A673 (cell line): ENCODE measurements around the gene MRPL40. TPM values are rescaled to one million over a fixed set of nuclear protein-coding genes. Genes with fewer than 3 reads are reported as not detected.

Experiments used
- BruUV-seq: library from RNA; stranded (reverse); fragments of 400-500 nt; replicated peaks from 2 replicates; lab custom pipeline; 2021; lab: Mats Ljungman, UMichigan
- CTCF ChIA-PET: fragments of 300-600 bp; sonication (Branson Sonifier 250); formaldehyde crosslinking; loops from one replicate; lab custom pipeline; 2022; ENCODE audit warnings: antibody characterized with exemption; lab: Charles Lee
- POLR2A ChIA-PET: fragments of 300-600 bp; sonication (Branson Sonifier 250); formaldehyde crosslinking; loops from one replicate; lab custom pipeline; 2022; ENCODE audit warnings: antibody characterized with exemption; ENCODE audit not compliant: low non-redundant PET; lab: Charles Lee
- DNase-seq: peaks from one replicate; pipeline ENCODE4 v3.0.0-alpha.2; 2015; ENCODE audit warnings: low spot score
- H3K27ac ChIP-seq: fragments of 200-600 bp; sonication (generic); 2 replicates; pipeline ENCODE4 v1.5.1; 2016; ENCODE audit warnings: mixed run types, low read depth, mild to moderate bottlenecking, mixed read lengths, antibody characterized with exemption, low read length; ENCODE audit not compliant: poor library complexity, severe bottlenecking
- H3K27me3 ChIP-seq: fragments of 200-600 bp; sonication (generic); replicated peaks from 2 replicates; pipeline ENCODE4 v1.6.1; 2017; ENCODE audit warnings: mixed run types, low read depth, mild to moderate bottlenecking, mixed read lengths, antibody characterized with exemption, low read length; ENCODE audit not compliant: insufficient read depth, poor library complexity
- H3K36me3 ChIP-seq: fragments of 200-600 bp; sonication (generic); 2 replicates; pipeline ENCODE4 v1.6.1; 2016; ENCODE audit warnings: mixed run types, mild to moderate bottlenecking, mixed read lengths, antibody characterized with exemption, low read length; ENCODE audit not compliant: insufficient read depth, poor library complexity, severe bottlenecking
- H3K4me1 ChIP-seq: fragments of 200-600 bp; sonication (generic); 2 replicates; pipeline ENCODE4 v1.6.1; 2017; ENCODE audit warnings: mixed run types, mild to moderate bottlenecking, mixed read lengths, antibody characterized with exemption, low read length; ENCODE audit not compliant: insufficient read depth, poor library complexity, severe bottlenecking
- H3K4me3 ChIP-seq: fragments of 200-600 bp; sonication (generic); 2 replicates; pipeline ENCODE4 v1.5.1; 2016; ENCODE audit warnings: low read depth, mixed run types, mild to moderate bottlenecking, mixed read lengths, low read length; ENCODE audit not compliant: poor library complexity, severe bottlenecking
- H3K9me3 ChIP-seq: fragments of 200-600 bp; sonication (generic); 2 replicates; pipeline ENCODE4 v1.6.1; 2016; ENCODE audit warnings: mixed run types, low read depth, mild to moderate bottlenecking, mixed read lengths, antibody characterized with exemption, low read length; ENCODE audit not compliant: poor library complexity, severe bottlenecking
- EZH2 ChIP-seq: fragments of 200-600 bp; sonication (generic); IDR thresholded peaks from 2 replicates; pipeline ENCODE4 v1.6.1; 2017; ENCODE audit warnings: borderline replicate concordance, low read depth, mild to moderate bottlenecking, mixed read lengths, antibody characterized with exemption, low read length; ENCODE audit not compliant: poor library complexity, severe bottlenecking
- intact Hi-C: fragments of 100-400 bp; cut with micrococcal nuclease; formaldehyde crosslinking; loops from one replicate; pipeline ENCODE4 v1.10.0; 2022; ENCODE audit not compliant: unreplicated experiment
- total RNA-seq: library from RNA; stranded (reverse); gene quantifications from 2 replicates; pipeline ENCODE4 v1.2.3, GENCODE V29; 2021
- TF ChIP-seq, protein P1 (sequence below): fragments of 300-800, 200-600 bp; sonication (generic); conservative IDR thresholded peaks from 2 replicates; pipeline ENCODE4 v1.5.1; 2017; ENCODE audit warnings: low read depth, mild to moderate bottlenecking, antibody characterized with exemption, low read length, moderate library complexity, mixed read lengths

The MRPL40 gene
- total RNA-seq, 1 experiment from 2014 or later: 21.9 TPM

DNA sequence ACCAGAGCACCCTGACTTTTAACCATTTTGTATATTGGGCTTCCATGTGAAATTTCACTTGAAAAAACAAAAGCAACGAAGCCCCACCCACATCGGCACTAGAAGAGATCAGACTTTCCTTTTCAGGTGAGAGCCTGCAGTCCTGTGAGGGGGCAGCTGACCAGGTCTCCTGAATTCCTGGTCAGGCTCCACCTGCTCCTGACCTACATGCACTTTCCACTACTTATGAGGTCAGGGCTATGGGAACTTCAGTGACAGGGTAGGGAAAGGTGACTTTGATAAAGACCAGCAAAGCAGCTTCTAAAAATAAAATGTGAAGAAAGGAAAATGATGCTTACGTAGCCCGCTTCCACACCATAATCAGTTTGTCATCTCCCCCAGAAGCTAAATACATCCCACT is 25.5 kb upstream of the MRPL40 start:
- POLR2A ChIA-PET: no interaction called here
- Histone ChIP-seq H3K27ac (no peak overlapping the region), H3K4me3 (no peak overlapping the region), H3K9me3 (no peaks in the 10 kb centered on the region), H3K4me1 (no peaks in the 10 kb centered on the region), H3K36me3 (peaks cover 16% of the 10 kb centered on the region), H3K27me3 (no peaks in the 10 kb centered on the region)
- TF ChIP-seq EZH2: no peak
- TF ChIP-seq, protein P1, sequence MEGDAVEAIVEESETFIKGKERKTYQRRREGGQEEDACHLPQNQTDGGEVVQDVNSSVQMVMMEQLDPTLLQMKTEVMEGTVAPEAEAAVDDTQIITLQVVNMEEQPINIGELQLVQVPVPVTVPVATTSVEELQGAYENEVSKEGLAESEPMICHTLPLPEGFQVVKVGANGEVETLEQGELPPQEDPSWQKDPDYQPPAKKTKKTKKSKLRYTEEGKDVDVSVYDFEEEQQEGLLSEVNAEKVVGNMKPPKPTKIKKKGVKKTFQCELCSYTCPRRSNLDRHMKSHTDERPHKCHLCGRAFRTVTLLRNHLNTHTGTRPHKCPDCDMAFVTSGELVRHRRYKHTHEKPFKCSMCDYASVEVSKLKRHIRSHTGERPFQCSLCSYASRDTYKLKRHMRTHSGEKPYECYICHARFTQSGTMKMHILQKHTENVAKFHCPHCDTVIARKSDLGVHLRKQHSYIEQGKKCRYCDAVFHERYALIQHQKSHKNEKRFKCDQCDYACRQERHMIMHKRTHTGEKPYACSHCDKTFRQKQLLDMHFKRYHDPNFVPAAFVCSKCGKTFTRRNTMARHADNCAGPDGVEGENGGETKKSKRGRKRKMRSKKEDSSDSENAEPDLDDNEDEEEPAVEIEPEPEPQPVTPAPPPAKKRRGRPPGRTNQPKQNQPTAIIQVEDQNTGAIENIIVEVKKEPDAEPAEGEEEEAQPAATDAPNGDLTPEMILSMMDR: no peak
- no TSS peak for BruUV-seq
- no peak for DNase-seq
- CTCF ChIA-PET: no interaction called here
- intact Hi-C loops: no loop called here

DNA sequence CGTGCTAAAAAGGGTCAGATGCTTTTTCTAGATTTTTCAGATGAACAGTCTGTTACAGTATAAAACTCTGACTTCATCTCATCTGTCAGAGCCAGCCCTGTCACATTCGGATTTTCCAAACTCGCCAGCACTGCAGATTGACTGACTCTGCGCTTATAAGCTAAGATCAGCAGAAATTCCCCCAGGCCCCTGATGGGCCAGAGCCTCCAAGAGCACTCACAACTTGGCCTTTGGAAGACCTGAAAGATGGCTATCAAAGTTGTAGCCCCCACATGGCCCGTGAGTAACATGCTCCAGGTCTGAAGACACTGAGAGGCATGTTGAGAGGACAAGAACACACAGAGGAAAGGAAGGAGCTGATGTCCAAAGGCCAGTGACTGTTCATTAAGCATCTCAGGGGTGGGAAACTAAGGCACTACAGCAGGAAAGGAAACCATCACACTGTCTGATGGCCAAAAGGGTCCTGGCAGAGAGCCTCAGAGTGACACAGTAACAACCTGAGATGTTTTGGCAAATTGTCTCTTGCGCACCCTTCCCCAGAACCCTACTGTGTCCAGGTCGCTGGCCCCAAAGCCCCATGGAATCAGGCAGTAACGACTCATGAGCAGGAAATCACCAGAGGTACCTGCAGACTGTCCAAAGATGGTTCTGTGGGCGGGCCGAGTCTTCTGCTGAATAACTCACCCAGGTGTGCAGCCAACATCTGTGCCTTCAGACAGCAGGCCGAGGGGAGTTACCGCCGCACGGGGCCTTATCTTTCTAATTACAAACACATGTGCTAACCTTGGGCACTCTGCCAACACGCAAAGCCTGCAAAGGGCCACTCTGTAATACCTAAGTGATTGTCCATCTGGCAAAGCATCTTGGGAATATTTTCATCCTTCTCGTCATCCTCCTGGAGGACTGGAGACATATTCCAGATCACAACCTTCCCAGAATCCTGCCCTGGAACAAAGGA is 24.4 kb upstream of the MRPL40 start:
- CTCF ChIA-PET: no interaction called here

DNA sequence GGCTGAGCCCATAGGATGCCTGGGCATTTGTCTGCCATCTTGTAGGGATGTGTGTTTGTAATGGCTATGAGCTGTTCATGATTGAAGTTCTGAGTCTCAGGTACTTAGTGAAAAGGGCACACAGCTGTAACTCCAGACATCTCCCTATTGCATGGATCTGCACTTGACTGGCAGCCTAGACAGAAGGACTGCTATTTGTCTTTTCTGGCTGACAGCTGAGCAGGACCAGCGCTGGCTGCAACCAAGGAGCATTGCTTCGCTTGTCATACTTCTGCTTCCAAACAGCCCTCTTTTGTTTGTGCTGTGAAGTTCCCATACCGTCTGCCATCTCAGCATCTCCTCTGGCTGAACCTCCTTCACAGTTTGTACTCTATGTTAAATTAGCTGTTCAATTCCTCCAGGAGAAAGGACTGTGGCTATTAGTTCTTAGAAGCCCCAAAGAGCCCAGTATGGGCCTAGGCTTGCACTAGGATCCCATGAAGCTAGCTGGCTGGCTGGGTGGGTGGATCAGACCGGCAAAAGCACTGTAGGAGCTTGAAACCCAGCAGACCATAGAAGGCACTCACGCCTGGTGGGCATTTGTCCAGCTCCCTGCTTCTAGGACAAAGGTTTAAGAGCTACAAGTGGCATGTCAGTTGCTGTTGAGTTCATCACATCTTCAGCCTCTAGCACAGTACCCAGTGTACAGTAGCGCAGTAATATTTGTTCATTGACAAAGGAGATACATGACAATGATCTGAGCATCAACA is 21.2 kb upstream of the MRPL40 start:
- no TSS peak for BruUV-seq
- CTCF ChIA-PET: no interaction called here
- TF ChIP-seq, protein P1: no peak
- no peak for TF ChIP-seq EZH2
- no peak overlapping the region for H3K4me3 ChIP-seq
- no peaks in the 10 kb centered on the region for H3K9me3 ChIP-seq
- H3K27ac ChIP-seq: no peak overlapping the region
- H3K27me3 ChIP-seq: no peaks in the 10 kb centered on the region
- POLR2A ChIA-PET: no interaction called here
- intact Hi-C loops: no loop called here
- no peaks in the 10 kb centered on the region for H3K4me1 ChIP-seq
- DNase-seq: no peak
- peaks cover 9% of the 10 kb centered on the region for H3K36me3 ChIP-seq

More for the DNA sequence above, 24.4 kb upstream of the MRPL40 start:
- H3K36me3 ChIP-seq: peaks cover 13% of the 10 kb centered on the region
- no peak overlapping the region for H3K4me3 ChIP-seq
- no peaks in the 10 kb centered on the region for H3K27me3 ChIP-seq
- no TSS peak for BruUV-seq
- H3K27ac ChIP-seq: no peak overlapping the region
- no peaks in the 10 kb centered on the region for H3K4me1 ChIP-seq
- intact Hi-C loops: no loop called here
- H3K9me3 ChIP-seq: no peaks in the 10 kb centered on the region
- DNase-seq: peak; percentile 13
- POLR2A ChIA-PET: no interaction called here
- TF ChIP-seq, protein P1: no peak
- TF ChIP-seq EZH2: no peak
